ENCODE results near the gene ZNF91.

The ZNF91 gene

DNA sequence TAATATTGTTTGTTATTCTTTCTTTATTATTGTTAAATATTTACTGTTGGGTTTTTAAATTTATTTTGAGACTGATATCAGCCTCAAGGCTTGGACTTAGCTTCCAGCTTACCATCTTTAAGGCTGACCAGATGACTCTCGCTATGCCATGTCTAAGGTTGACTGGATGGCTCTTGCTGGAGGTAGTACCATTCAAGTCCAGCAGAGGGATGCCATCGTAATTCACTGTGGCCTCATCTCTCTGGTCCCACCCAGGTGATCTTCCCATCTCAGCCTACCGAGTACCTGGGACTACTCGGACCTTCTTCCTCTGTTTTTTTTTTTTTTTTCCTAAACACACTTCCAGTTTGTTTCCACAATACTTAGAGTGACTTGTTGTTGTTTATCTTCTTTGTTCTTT lies 41.7 kb upstream of the ZNF91 start:
- Histone ChIP-seq H3K4me3 (ENCODE audit: low read depth, low read length) (no peak overlapping the region), H3K4me1 (ENCODE audit: control insufficient read depth, insufficient read depth, low read length) (no peaks in the 10 kb centered on the region), H3K27ac (ENCODE audit: extremely low read depth, low read depth, low read length) (no peak overlapping the region), H3K9me3 (ENCODE audit: control insufficient read depth, insufficient read depth, low read depth, low read length) (no peaks in the 10 kb centered on the region), H3K36me3 (ENCODE audit: control insufficient read depth in 2 of 2, insufficient read depth in 1 of 2, low read length in 2 of 2) (no peaks in the 10 kb centered on the region)
- no peak for TF ChIP-seq ZNF530 (tag by site-specific recombination; IDR thresholded peaks at IDR 0.05; ENCODE audit: low read depth)
- no peak for TF ChIP-seq ZNF560 (tag by site-specific recombination; IDR thresholded peaks at IDR 0.05; ENCODE audit: borderline replicate concordance)
- TF ChIP-seq KLF10 (tag by site-specific recombination; IDR thresholded peaks at IDR 0.05), result no peak
- TF ChIP-seq ZNF521 (tag by site-specific recombination; IDR thresholded peaks at IDR 0.05), result no peak
- TF ChIP-seq ZNF585B (tag by site-specific recombination; IDR thresholded peaks at IDR 0.05), result no peak
- TF ChIP-seq, protein P1, sequence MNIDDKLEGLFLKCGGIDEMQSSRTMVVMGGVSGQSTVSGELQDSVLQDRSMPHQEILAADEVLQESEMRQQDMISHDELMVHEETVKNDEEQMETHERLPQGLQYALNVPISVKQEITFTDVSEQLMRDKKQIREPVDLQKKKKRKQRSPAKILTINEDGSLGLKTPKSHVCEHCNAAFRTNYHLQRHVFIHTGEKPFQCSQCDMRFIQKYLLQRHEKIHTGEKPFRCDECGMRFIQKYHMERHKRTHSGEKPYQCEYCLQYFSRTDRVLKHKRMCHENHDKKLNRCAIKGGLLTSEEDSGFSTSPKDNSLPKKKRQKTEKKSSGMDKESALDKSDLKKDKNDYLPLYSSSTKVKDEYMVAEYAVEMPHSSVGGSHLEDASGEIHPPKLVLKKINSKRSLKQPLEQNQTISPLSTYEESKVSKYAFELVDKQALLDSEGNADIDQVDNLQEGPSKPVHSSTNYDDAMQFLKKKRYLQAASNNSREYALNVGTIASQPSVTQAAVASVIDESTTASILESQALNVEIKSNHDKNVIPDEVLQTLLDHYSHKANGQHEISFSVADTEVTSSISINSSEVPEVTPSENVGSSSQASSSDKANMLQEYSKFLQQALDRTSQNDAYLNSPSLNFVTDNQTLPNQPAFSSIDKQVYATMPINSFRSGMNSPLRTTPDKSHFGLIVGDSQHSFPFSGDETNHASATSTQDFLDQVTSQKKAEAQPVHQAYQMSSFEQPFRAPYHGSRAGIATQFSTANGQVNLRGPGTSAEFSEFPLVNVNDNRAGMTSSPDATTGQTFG (tag by site-specific recombination; IDR thresholded peaks at IDR 0.05; ENCODE audit: borderline replicate concordance), result no peak
- TF ChIP-seq, protein P2, sequence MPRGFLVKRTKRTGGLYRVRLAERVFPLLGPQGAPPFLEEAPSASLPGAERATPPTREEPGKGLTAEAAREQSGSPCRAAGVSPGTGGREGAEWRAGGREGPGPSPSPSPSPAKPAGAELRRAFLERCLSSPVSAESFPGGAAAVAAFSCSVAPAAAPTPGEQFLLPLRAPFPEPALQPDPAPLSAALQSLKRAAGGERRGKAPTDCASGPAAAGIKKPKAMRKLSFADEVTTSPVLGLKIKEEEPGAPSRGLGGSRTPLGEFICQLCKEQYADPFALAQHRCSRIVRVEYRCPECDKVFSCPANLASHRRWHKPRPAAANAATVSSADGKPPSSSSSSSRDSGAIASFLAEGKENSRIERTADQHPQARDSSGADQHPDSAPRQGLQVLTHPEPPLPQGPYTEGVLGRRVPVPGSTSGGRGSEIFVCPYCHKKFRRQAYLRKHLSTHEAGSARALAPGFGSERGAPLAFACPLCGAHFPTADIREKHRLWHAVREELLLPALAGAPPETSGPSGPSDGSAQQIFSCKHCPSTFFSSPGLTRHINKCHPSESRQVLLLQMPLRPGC (tag by site-specific recombination; IDR thresholded peaks at IDR 0.05), result no peak
- no peak for TF ChIP-seq MYNN (tag by site-specific recombination; IDR thresholded peaks at IDR 0.05; ENCODE audit: borderline replicate concordance)
- no peak for TF ChIP-seq ZNF366 (tag by site-specific recombination; conservative IDR thresholded peaks at IDR 0.05)
- no peak for TF ChIP-seq HOXD13 (CRISPR knock-in tag; IDR thresholded peaks at IDR 0.05; ENCODE audit: borderline replicate concordance)
- no peak for TF ChIP-seq ZNF138 (tag by site-specific recombination; IDR thresholded peaks at IDR 0.05; ENCODE audit: borderline replicate concordance)
- TF ChIP-seq ZNF837 (tag by site-specific recombination; IDR thresholded peaks at IDR 0.05), result no peak
- TF ChIP-seq, protein P3, sequence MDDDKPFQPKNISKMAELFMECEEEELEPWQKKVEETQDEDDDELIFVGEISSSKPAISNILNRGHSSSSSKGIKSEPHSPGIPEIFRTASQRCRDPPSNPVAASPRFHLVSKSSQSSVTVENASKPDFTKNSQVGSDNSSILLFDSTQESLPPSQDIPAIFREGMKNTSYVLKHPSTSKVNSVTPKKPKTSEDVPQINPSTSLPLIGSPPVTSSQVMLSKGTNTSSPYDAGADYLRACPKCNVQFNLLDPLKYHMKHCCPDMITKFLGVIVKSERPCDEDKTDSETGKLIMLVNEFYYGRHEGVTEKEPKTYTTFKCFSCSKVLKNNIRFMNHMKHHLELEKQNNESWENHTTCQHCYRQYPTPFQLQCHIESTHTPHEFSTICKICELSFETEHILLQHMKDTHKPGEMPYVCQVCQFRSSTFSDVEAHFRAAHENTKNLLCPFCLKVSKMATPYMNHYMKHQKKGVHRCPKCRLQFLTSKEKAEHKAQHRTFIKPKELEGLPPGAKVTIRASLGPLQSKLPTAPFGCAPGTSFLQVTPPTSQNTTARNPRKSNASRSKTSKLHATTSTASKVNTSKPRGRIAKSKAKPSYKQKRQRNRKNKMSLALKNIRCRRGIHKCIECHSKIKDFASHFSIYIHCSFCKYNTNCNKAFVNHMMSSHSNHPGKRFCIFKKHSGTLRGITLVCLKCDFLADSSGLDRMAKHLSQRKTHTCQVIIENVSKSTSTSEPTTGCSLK (tag by site-specific recombination; IDR thresholded peaks at IDR 0.05), result no peak
- TF ChIP-seq ZNF529 (tag by site-specific recombination; IDR thresholded peaks at IDR 0.05; ENCODE audit: insufficient replicate concordance), result no peak
- no peak for TF ChIP-seq ZNF302 (tag by site-specific recombination; IDR thresholded peaks at IDR 0.05; ENCODE audit: low read depth)
- no peak for TF ChIP-seq ZXDB (tag by site-specific recombination; IDR thresholded peaks at IDR 0.05)
- ChIA-PET POLR2A (no interaction called here), CTCF (no interaction called here)

DNA sequence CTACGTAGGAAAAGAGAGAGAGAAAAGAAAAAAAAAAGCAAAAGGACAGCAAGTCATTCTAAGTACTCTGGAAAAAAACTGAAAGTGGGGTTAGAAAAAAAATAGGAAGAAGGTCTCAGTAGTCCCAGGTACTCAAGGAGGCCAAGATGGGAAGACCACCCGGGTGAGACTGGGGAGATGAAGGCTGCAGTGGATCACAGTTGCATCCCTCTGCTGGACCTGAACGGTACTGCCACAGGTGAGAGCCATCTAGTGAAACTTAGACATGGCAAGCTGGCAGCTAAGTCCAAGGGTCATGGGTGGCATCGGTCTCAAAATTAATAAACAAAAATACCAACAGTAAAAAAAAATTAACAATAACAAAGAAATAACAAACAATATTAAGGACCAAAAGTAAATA lies 41.0 kb upstream of the ZNF91 start:
- no peak overlapping the region for H3K4me3 ChIP-seq (ENCODE audit: low read depth, low read length)
- no peaks in the 10 kb centered on the region for H3K9me3 ChIP-seq (ENCODE audit: control insufficient read depth, insufficient read depth, low read depth, low read length)
- ChIA-PET CTCF (interaction anchor here (0.6 kb wide), 1 partner anchor 20 kb away, joined by 4 read pairs; no protein-coding TSS in a partner anchor), POLR2A (no interaction called here)
- no peaks in the 10 kb centered on the region for H3K36me3 ChIP-seq (ENCODE audit: control insufficient read depth in 2 of 2, insufficient read depth in 1 of 2, low read length in 2 of 2)
- TF ChIP-seq ZNF302 (tag by site-specific recombination; IDR thresholded peaks at IDR 0.05; ENCODE audit: low read depth) (no peak), ZNF830 (tag by site-specific recombination; IDR thresholded peaks at IDR 0.05; ENCODE audit: low read depth) (no peak), GLIS2 (tag by site-specific recombination; IDR thresholded peaks at IDR 0.05) (no peak), ZNF37A (tag by site-specific recombination; IDR thresholded peaks at IDR 0.05) (no peak), ZEB2 (tag by site-specific recombination; IDR thresholded peaks at IDR 0.05) (no peak), ZBTB8A (tag by site-specific recombination; IDR thresholded peaks at IDR 0.05) (no peak), ZNF473 (tag by site-specific recombination; IDR thresholded peaks at IDR 0.05) (no peak), ZNF629 (tag by site-specific recombination; IDR thresholded peaks at IDR 0.05) (no peak), ZNF121 (tag by site-specific recombination; IDR thresholded peaks at IDR 0.05) (no peak), ZNF548 (tag by site-specific recombination; IDR thresholded peaks at IDR 0.05) (no peak), REPIN1 (tag by site-specific recombination; IDR thresholded peaks at IDR 0.05; ENCODE audit: low read depth) (no peak), ZNF530 (tag by site-specific recombination; IDR thresholded peaks at IDR 0.05; ENCODE audit: low read depth) (no peak)
- TF ChIP-seq, protein P4, sequence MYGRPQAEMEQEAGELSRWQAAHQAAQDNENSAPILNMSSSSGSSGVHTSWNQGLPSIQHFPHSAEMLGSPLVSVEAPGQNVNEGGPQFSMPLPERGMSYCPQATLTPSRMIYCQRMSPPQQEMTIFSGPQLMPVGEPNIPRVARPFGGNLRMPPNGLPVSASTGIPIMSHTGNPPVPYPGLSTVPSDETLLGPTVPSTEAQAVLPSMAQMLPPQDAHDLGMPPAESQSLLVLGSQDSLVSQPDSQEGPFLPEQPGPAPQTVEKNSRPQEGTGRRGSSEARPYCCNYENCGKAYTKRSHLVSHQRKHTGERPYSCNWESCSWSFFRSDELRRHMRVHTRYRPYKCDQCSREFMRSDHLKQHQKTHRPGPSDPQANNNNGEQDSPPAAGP (tag by site-specific recombination; IDR thresholded peaks at IDR 0.05), result no peak
- TF ChIP-seq, protein P5, sequence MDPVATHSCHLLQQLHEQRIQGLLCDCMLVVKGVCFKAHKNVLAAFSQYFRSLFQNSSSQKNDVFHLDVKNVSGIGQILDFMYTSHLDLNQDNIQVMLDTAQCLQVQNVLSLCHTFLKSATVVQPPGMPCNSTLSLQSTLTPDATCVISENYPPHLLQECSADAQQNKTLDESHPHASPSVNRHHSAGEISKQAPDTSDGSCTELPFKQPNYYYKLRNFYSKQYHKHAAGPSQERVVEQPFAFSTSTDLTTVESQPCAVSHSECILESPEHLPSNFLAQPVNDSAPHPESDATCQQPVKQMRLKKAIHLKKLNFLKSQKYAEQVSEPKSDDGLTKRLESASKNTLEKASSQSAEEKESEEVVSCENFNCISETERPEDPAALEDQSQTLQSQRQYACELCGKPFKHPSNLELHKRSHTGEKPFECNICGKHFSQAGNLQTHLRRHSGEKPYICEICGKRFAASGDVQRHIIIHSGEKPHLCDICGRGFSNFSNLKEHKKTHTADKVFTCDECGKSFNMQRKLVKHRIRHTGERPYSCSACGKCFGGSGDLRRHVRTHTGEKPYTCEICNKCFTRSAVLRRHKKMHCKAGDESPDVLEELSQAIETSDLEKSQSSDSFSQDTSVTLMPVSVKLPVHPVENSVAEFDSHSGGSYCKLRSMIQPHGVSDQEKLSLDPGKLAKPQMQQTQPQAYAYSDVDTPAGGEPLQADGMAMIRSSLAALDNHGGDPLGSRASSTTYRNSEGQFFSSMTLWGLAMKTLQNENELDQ (tag by site-specific recombination; IDR thresholded peaks at IDR 0.05; ENCODE audit: low read depth), result no peak
- H3K27ac ChIP-seq (ENCODE audit: extremely low read depth, low read depth, low read length), result no peak overlapping the region
- H3K4me1 ChIP-seq (ENCODE audit: control insufficient read depth, insufficient read depth, low read length), result no peaks in the 10 kb centered on the region

All from HEK293 (cell line).